ENCODE data around the gene GGT7.
"Not testable (repeated sequence)": the region's sequence is repeated elsewhere in the genome, so short reads cannot be mapped to it uniquely, and the experiment has no call there.

The GGT7 gene

GRCh38 chr20:34834459-34834893, 38.2 kb downstream of the GGT7 start:
- Mint-ChIP-seq H3K9me3 (ENCODE audit: low read depth) (no peaks in the 10 kb centered on the region), H3K36me3 (no peaks in the 10 kb centered on the region), H3K4me3 (no peak overlapping the region), H3K4me1 (ENCODE audit: low read depth) (no peaks in the 10 kb centered on the region), H3K27ac (no peak overlapping the region), H3K27me3 (peaks cover 9% of the 10 kb centered on the region)

GRCh38 chr20:34831936-34832335, 40.7 kb downstream of the GGT7 start:
- H3K4me1 Mint-ChIP-seq (ENCODE audit: low read depth) = no peaks in the 10 kb centered on the region
- H3K27me3 Mint-ChIP-seq = peaks cover 8% of the 10 kb centered on the region
- no peak overlapping the region for H3K4me3 Mint-ChIP-seq
- no peak overlapping the region for H3K27ac Mint-ChIP-seq
- H3K9me3 Mint-ChIP-seq (ENCODE audit: low read depth) = no peaks in the 10 kb centered on the region
- H3K36me3 Mint-ChIP-seq = no peaks in the 10 kb centered on the region

GRCh38 chr20:34829191-34829590, 43.5 kb downstream of the GGT7 start:
- no peak overlapping the region for H3K4me3 Mint-ChIP-seq
- H3K27ac Mint-ChIP-seq = no peak overlapping the region
- H3K36me3 Mint-ChIP-seq = no peaks in the 10 kb centered on the region
- no peaks in the 10 kb centered on the region for H3K9me3 Mint-ChIP-seq (ENCODE audit: low read depth)
- peaks cover 13% of the 10 kb centered on the region for H3K4me1 Mint-ChIP-seq (ENCODE audit: low read depth)
- peaks cover 4% of the 10 kb centered on the region for H3K27me3 Mint-ChIP-seq

- peak within 1 kb of the TSS; percentile 91 for H3K27ac Mint-ChIP-seq
- H3K4me1 Mint-ChIP-seq (ENCODE audit: low read depth) = peaks cover 41% of the 10 kb centered on the region
- H3K9me3 Mint-ChIP-seq (ENCODE audit: low read depth) = no peaks in the 10 kb centered on the region
Observed at GRCh38 chr20:34825530-34826362, 46.9 kb downstream of the GGT7 start, which contains the start of gene NCOA6. TSS of gene NCOA6 (minus strand) at chr20:34825651. CDS start at chr20:34782355, 43,296 bp downstream.

GRCh38 chr20:34824806-34825529, 47.7 kb downstream of the GGT7 start:
- peaks cover 43% of the 10 kb centered on the region for H3K4me1 Mint-ChIP-seq (ENCODE audit: low read depth)
- no peaks in the 10 kb centered on the region for H3K9me3 Mint-ChIP-seq (ENCODE audit: low read depth)
- peak overlapping the region; percentile 91 for H3K27ac Mint-ChIP-seq
- no peaks in the 10 kb centered on the region for H3K36me3 Mint-ChIP-seq
- H3K4me3 Mint-ChIP-seq = peak overlapping the region; percentile 90
- no peaks in the 10 kb centered on the region for H3K27me3 Mint-ChIP-seq

More at GRCh38 chr20:34825530-34826362, 46.9 kb downstream of the GGT7 start, which contains the start of gene NCOA6:
- Mint-ChIP-seq H3K36me3 (no peaks in the 10 kb centered on the region), H3K27me3 (no peaks in the 10 kb centered on the region), H3K4me3 (peak within 1 kb of the TSS; percentile 91)

- Mint-ChIP-seq H3K4me1 (ENCODE audit: low read depth) (peaks cover 49% of the 10 kb centered on the region), H3K36me3 (no peaks in the 10 kb centered on the region), H3K4me3 (peak overlapping the region; percentile 90), H3K27ac (peak overlapping the region; percentile 91), H3K9me3 (ENCODE audit: low read depth) (no peaks in the 10 kb centered on the region), H3K27me3 (no peaks in the 10 kb centered on the region)
Observed at GRCh38 chr20:34824452-34824805, 48.2 kb downstream of the GGT7 start.

- H3K36me3 Mint-ChIP-seq = no peaks in the 10 kb centered on the region
- H3K4me1 Mint-ChIP-seq (ENCODE audit: low read depth) = peaks cover 53% of the 10 kb centered on the region
- no peaks in the 10 kb centered on the region for H3K9me3 Mint-ChIP-seq (ENCODE audit: low read depth)
- H3K27me3 Mint-ChIP-seq = no peaks in the 10 kb centered on the region
- peak overlapping the region; percentile 91 for H3K27ac Mint-ChIP-seq
- H3K4me3 Mint-ChIP-seq = peak overlapping the region; percentile 90
Observed at GRCh38 chr20:34824026-34824425, 48.6 kb downstream of the GGT7 start.

GRCh38 chr20:34820805-34821578, 51.7 kb downstream of the GGT7 start:
- Mint-ChIP-seq H3K36me3 (no peaks in the 10 kb centered on the region), H3K4me1 (ENCODE audit: low read depth) (peaks cover 67% of the 10 kb centered on the region), H3K9me3 (ENCODE audit: low read depth) (no peaks in the 10 kb centered on the region), H3K27me3 (no peaks in the 10 kb centered on the region), H3K27ac (no peak overlapping the region), H3K4me3 (no peak overlapping the region)

GRCh38 chr20:34817801-34818200, 54.9 kb downstream of the GGT7 start:
- Mint-ChIP-seq H3K36me3 (peaks cover 3% of the 10 kb centered on the region), H3K4me1 (ENCODE audit: low read depth) (peaks cover 55% of the 10 kb centered on the region), H3K27ac (no peak overlapping the region), H3K27me3 (no peaks in the 10 kb centered on the region), H3K9me3 (ENCODE audit: low read depth) (no peaks in the 10 kb centered on the region), H3K4me3 (no peak overlapping the region)

- H3K27me3 Mint-ChIP-seq = no peaks in the 10 kb centered on the region
- no peak overlapping the region for H3K4me3 Mint-ChIP-seq
- peaks cover 54% of the 10 kb centered on the region for H3K4me1 Mint-ChIP-seq (ENCODE audit: low read depth)
- H3K36me3 Mint-ChIP-seq = peaks cover 3% of the 10 kb centered on the region
- H3K9me3 Mint-ChIP-seq (ENCODE audit: low read depth) = no peaks in the 10 kb centered on the region
- no peak overlapping the region for H3K27ac Mint-ChIP-seq
Observed at GRCh38 chr20:34817072-34817471, 55.6 kb downstream of the GGT7 start.

- peaks cover 42% of the 10 kb centered on the region for H3K4me1 Mint-ChIP-seq (ENCODE audit: low read depth)
- no peaks in the 10 kb centered on the region for H3K27me3 Mint-ChIP-seq
- H3K36me3 Mint-ChIP-seq = peaks cover 3% of the 10 kb centered on the region
- no peak overlapping the region for H3K4me3 Mint-ChIP-seq
- no peaks in the 10 kb centered on the region for H3K9me3 Mint-ChIP-seq (ENCODE audit: low read depth)
- H3K27ac Mint-ChIP-seq = no peak overlapping the region
Observed at GRCh38 chr20:34815636-34816035, 57.0 kb downstream of the GGT7 start.

- H3K4me1 Mint-ChIP-seq (ENCODE audit: low read depth) = peaks cover 22% of the 10 kb centered on the region
- no peak overlapping the region for H3K4me3 Mint-ChIP-seq
- H3K36me3 Mint-ChIP-seq = peaks cover 10% of the 10 kb centered on the region
- H3K27me3 Mint-ChIP-seq = no peaks in the 10 kb centered on the region
- H3K9me3 Mint-ChIP-seq (ENCODE audit: low read depth) = no peaks in the 10 kb centered on the region
- no peak overlapping the region for H3K27ac Mint-ChIP-seq
Observed at GRCh38 chr20:34808583-34808982, 64.1 kb downstream of the GGT7 start.

- H3K27ac Mint-ChIP-seq; H3K4me3 Mint-ChIP-seq; H3K27me3 Mint-ChIP-seq; H3K36me3 Mint-ChIP-seq; H3K9me3 Mint-ChIP-seq (ENCODE audit: low read depth): not testable (repeated sequence)
- H3K4me1 Mint-ChIP-seq (ENCODE audit: low read depth) = peaks cover 22% of the 10 kb centered on the region
Observed at GRCh38 chr20:34807944-34808465, 64.7 kb downstream of the GGT7 start.

- Mint-ChIP-seq H3K36me3 (peaks cover 12% of the 10 kb centered on the region), H3K9me3 (ENCODE audit: low read depth) (no peaks in the 10 kb centered on the region), H3K4me1 (ENCODE audit: low read depth) (peaks cover 27% of the 10 kb centered on the region), H3K4me3 (no peak overlapping the region), H3K27ac (no peak overlapping the region), H3K27me3 (no peaks in the 10 kb centered on the region)
Observed at GRCh38 chr20:34806255-34806654, 66.4 kb downstream of the GGT7 start.

All from activated naive CD8-positive, alpha-beta T cell (primary cell).